Suprapubic skin (tissue), 3 donors: ENCODE results near the gene GALNT17.

ENCODE experiments used
- EP300 ChIP-seq: sonication (generic); formaldehyde crosslinking; IDR thresholded peaks from one replicate; pipeline ENCODE4 v1.6.1; 2017; ENCODE audit warnings: antibody characterized with exemption
- TF ChIP-seq, protein P1 (sequence below), 2 donors: fragments of 200-600 bp in 1 of 2; fragments of 450-650 bp in 1 of 2; sonication (generic) in 1 of 2; IDR thresholded peaks; one replicate each; pipeline ENCODE4 v1.5.1; 2016 to 2019; ENCODE audit warnings: antibody characterized with exemption in 2 of 2, mild to moderate bottlenecking in 1 of 2, moderate library complexity in 1 of 2

DNA sequence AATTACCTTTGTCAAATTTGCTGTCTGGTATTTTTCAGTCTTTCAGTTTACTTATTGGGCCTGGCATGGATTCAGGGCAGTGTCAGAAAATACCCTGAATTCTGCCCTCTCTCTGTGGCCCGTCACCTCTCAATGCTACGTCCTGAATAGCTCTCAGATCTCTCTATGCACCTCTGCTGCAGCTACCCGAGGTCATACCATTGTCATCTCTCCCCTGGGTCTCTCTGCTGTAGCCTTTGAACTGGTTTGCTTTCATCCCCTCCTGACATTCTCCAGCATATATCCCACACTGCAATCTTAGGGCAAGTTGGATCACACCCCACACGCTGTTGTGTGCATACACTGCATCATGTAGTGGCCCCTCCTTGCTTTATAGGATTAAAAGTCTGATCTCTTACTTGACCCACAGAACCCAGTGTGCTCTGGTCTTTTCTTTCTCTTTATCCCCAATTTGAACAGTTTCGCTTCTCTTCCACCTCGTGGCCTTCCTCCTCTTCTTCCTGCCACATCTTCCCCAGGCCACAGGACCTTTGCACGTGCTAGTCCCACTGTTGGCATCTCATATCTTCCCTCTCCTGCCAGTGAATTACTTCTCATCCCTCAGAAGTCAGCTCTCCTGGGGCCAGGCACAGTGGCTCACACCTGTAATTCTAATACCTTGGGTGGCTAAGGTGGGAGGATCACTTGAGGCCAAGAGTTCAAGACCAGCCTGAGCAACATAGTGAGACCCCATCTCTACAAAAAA, 372.9 kb downstream of the GALNT17 start:
- TF ChIP-seq, protein P1, sequence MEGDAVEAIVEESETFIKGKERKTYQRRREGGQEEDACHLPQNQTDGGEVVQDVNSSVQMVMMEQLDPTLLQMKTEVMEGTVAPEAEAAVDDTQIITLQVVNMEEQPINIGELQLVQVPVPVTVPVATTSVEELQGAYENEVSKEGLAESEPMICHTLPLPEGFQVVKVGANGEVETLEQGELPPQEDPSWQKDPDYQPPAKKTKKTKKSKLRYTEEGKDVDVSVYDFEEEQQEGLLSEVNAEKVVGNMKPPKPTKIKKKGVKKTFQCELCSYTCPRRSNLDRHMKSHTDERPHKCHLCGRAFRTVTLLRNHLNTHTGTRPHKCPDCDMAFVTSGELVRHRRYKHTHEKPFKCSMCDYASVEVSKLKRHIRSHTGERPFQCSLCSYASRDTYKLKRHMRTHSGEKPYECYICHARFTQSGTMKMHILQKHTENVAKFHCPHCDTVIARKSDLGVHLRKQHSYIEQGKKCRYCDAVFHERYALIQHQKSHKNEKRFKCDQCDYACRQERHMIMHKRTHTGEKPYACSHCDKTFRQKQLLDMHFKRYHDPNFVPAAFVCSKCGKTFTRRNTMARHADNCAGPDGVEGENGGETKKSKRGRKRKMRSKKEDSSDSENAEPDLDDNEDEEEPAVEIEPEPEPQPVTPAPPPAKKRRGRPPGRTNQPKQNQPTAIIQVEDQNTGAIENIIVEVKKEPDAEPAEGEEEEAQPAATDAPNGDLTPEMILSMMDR (IDR thresholded peaks at IDR 0.05) = no peak
- no peak for TF ChIP-seq EP300
